Measurements from ENCODE around the gene SLC22A16.
"Not testable (repeated sequence)": the region's sequence is repeated elsewhere in the genome, so short reads cannot be mapped to it uniquely, and the experiment has no call there.

SLC22A16 gene

DNA sequence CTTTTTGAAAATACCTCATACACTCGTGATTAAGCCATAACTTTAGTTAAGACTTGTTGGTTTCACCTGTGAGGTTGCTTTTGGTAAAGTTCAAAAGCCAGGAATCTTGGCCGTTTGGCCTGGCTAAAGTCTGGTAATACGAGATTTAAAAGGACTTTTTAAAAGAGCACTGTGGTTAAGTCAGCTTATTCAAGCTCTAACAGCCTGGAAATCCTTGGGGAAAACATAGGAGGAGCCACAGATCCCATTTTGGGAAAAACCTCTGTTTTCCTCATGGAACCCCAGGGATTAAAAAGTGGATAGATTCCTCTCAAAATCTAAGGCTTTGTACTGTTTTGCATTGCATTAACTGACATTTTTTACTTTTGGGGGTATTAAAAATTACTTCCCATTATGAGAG is 13.7 kb upstream of the SLC22A16 start:
- DNase-seq = no peak

DNA sequence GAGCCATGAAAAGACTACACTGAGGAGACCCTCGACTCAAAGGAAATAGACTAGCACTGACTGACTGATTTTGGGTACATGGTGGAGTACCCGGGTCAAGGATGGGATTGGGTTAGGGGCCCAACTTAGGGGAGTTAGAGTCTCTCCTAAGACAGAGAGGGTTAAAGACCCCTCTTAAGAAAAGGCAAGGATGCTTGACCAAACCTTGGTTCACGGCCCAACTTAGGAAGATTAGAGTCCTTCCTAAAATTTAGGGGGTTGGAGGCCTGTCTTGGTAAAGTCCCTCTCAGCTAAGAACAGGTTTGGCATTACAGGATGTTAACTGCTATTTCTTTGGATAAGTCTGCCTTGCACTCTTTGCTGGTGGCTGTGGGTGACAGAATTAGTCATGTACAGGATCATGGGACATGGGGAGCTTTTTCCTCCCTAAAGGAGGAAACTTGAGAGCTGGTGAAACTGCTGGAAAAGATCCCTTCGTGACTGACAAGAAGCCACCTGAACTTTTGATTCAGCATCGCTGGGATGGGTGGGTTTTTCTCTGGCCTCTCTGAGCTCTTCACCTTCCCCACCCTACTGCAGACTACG is 12.3 kb upstream of the SLC22A16 start:
- no peak for DNase-seq

DNA sequence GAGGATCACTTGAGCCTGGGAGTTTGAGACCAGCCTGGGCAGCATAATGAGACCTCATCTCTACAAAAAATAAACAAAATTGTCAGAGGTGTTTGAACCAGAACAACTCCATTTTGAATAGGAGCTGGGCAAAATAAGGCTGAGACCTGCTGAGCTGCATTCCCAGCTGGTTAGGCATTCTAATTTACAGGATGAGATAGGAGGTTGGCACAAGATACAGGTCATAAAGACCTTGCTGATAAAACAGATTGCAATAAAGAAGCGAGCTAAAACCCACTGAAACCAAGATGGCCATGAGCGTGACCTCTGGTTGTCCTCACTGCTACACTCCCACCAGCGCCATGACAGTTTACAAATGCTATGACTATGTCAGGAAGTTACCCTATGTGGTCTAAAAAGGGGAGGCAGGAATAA is 11.6 kb upstream of the SLC22A16 start:
- not testable (repeated sequence) for DNase-seq

DNA sequence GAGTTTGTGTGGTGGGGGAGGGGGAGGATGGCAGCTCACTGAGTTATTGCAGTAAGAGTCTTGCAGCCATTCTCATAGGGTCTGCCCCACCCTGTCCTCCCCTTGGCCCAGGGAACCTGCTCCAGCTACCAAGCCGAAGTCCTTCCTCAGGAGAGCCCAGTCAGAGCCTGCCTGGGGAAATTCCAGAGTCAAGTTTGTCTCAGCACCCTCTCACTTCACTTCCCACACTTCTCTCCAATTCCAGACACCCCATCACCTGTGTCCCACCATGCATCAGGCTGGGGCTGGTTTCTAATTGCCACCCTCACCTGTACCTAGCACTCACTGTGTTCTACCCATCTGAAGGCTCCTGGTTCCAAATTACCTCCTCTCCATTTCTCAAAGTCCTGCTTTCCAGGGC is 10.3 kb upstream of the SLC22A16 start:
- DNase-seq = no peak

DNA sequence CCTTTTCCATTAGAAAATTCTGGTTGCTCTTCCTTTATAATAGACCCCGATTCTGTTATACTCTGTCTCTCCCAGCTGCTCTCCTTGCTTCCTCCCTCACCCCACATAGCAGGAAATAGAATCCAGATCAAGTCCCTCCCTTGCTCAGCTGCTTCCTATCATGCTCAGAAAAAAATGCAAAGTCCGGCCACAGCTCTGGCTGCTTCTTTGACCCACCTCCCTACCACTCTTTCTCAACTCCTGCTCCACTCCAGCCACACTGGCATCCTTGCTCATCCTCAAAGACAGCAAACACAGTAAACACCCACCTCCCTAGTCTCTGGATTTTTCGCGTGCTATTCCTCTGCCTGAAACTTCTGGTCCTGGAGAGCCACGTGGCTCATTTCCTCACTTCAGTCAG is 9.1 kb upstream of the SLC22A16 start:
- DNase-seq = no peak

DNA sequence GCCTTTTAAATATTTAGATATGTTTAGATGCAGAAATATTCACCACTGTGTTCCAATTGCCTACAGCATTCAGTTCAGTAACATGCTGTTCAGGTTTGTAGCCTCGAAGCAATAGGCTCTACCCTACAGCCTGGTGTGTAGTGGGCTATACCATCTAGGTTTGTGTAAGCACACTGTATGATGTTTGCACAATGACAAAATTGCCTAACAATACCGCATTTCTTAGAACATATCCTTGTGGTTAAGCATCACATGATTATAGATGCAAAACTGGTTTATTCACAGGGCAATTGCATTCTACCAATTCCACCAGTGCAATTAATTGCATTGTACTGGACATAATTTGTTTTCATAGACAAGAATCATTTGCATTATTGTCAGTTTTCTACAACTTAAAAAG is 7.9 kb upstream of the SLC22A16 start:
- no peak for DNase-seq

DNA sequence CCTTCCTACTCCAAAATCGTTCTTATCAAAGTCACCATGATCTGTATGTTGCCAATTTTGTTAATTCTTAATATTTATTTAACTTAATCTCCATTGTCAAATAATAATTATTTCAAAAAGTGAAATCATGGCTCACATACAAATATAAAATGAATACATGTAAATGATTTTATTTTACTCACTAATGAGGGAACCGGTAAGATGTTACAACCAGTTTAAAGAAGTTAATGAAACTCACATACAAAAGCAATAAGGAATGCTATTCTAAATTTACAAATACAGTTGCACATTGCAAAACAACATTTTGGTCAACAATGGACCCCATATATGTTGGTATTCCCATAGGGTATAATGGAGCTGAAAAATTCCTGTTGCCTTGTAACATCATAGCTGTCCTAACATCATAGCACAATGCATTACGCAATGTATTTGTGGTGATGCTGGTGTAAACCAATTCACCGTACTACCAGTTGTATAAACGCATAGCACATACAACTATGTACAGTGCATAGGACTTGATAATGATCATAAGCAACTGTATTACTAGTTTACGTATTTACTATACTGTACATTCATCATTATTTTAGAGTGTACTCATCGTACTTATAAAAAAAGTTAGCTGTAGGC is 6.5 kb upstream of the SLC22A16 start:
- DNase-seq = no peak

DNA sequence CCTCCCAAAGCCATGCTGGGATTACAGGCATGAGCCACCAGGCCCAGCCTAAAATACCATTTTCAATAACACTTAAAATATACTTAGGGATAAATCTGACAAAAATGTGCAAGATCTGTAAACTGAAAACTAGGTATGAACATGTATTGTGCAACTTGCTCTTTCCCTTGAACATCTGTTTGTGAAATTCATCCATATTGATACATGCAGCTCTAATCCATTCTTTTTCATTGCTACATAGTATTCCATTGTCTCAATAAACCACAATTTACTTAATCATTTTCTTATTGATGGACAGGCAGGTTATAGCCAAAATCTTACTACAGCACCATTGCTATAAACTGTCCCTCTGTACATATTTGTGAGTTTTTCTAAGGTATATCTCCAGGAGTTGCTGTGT is 4.7 kb upstream of the SLC22A16 start:
- DNase-seq = no peak

DNA sequence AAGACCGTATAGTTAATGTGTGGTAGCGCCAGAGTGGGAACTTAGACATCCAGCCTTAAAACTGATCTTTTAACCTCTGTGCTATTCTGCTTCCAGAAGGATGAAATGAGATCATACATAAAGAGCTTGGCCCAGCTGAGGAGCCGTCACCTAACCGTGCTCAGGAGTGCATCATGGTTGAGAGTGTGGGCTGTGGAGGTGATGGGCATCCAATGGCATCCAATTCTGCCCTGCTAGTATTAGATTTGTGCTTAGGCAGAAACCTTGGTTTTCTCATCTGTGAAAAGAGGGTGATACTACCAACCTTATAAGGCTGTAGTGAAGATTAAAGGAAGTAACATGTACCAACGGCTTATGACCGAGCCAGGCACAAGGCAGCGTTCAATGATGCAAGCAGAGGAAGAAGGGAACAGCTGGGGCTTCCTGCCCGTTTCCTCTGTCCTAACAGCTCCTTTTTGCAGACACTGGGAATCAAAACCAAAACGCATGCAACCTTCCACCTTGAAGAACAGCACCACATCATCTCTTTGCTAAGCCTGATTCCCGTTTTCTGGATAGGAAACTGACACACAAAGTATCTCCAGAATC is 1.3 kb downstream of the SLC22A16 start:
- no peak for DNase-seq

DNA sequence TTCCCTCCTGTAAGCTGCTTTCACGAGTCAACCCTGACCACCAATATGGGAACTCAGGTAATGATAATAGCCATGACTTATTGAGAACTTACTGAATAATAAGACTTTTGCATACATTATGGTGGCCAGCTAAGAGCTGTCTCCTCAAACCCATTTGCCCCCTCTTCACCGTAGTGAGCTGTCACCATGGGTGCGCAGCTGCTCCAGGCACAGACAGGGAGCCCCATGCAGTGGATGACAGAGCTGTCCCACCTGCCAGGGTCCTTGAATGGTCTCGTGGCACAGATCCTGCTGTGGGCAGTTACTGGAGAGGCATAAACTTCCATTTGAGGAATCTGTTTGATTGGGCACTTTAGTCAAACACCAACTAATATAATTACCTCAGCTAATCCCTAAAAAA is 1.9 kb downstream of the SLC22A16 start:
- no peak for DNase-seq

DNA sequence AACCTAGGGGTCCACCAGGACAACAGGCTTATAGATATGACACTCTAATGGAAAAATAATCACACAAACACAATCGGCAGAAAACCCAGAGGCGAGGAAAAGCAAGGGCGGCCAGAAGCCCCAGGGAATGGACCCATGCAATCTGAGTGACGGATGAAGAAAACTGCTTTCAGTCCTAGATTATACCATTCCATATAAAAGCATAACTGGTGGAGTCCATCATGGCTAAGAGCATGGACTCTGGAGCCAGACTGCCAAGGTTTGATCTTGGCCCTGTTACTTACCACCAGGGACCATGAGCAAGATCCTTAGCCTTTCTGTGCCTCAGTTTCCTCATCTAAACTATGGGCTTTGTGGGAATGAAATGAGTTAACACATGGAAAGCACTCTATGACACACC is 3.7 kb downstream of the SLC22A16 start:
- no peak for DNase-seq

DNA sequence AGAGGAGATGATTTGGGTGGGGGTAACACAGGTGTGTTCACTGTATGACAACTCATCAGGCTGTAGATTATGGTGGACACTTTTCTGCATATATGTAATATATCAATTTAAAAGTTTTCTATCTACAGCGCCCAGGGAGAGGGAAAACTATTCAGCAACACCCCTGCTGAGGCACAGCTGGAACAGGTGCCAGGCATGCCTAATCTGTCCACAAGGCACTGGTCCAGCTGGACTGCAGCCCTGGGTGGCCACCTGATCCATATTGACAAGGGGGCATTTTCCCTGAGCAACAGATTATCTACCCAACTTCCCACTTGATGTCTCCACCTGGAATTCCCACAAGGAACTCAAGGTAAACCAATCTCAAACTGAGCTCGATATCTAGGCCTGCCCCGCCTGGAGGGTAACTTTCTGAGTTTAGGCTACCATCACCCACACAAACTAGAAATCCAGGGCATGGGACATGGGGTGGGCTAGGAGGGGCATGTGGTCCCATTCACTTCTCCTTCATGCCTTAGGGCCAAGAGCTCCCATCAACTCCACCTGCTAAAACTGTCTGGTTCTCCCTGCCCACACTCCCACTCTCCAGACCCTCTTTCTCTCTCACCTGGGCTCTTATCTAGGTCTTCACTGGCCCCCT is 4.6 kb downstream of the SLC22A16 start:
- no peak for DNase-seq

DNA sequence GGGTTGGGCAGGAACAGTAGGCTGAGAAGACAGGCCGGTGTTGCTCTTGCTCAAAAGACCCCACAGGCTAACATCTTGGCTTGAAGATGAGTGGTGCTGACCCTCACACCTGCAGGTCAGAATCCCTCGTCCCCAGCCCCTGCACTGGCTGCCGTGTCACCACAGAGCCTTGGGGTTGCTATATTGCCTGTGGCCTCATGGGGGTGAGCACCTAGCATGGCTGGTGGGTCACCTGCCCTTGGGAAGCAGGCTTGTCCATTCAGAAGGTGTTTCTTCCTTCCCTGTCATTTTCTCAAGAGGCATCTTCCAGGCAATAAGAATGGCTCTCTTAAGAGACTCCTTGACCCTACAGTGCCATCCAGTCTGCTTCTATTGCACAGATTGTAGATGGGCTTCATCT is 7.7 kb downstream of the SLC22A16 start:
- no peak for DNase-seq

DNA sequence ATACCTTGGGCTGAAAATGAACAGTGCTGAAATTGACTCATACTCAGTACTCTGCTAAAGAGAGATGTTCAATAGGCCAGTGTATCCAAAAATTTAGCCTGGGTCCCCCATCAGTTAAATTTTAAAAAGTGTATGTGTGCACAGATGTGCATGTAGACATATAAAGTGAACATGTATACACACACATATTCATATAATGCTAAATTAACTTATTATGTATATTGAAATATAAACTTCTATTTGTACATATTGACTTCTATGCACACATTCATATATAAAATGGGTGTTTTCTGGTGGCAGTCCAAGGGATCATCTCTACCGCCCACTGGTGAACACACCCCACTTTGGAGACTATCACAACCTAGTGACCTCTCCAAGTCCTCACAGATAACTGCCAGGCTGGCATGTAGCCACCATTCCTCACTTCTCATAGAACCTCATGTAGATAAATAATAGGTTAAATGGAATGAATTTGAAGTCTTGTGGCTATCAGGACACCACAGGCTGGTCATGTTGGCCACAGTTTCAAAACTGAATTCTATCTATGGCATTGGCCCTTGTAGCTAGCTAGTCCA is 8.8 kb downstream of the SLC22A16 start:
- DNase-seq = no peak

DNA sequence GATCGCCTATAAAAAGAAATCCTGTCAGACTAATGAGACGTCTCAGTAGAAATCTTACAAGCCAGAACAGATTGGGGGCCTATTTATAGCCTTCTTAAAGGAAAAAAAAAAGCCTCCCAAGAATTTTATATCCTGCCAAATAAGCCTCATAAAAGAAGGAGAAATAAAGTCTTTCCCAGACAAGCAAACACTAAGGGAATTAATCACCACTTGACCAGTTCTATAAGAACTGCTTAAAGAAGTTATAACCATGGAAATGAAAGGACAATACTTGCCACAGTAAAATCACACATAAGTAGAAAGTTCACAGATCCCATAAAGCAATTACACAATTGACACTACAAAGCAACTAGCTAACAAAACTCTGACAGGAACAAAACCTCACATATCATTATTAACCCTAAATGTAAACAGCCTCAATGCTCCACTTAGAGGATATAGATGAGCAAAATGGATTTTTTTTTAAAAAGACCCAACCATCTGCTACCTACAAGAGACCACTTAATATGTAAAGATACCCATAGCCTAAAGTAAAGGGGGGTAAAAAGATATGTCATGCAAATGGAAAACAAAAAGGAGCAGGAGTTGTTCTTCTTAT is 13.4 kb downstream of the SLC22A16 start:
- no peak for DNase-seq

DNA sequence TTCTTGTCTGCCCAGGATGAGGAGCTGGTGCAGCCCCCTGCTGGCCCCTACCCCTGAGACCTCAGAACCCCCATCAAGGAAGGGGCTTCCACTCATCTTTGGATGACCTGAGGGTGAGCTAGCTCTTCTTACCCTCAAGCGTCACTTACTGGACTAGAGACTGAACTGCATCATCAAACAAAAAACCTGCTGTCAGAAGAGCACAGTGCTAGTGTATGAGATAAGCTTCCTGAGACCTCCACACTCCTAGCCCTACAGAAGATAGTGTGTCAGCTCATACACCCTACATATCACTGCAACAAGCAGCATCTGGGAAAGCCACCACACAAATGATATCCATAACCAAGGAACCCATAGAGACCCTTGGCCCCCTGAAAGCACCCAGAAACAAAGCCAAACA is 15.0 kb downstream of the SLC22A16 start:
- DNase-seq = no peak

DNA sequence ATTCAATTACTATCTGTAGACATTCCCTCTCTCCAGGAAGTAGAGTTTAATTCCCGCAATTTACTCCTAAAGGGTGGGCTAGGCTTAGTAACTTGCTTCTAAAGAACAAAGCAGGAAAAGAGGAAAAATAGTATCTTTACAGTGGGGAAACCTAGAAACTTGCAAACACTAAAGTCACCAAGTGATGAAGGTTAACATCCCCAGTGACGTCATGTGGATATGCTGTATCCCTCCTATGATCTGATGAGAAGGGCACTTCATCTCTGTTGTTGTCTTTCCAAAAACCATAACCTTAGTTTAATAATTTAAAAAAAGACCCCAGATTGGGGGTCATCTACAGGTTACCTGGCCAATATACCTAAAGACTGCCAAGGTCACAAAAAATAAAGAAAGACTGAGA is 17.3 kb downstream of the SLC22A16 start:
- no peak for DNase-seq

DNA sequence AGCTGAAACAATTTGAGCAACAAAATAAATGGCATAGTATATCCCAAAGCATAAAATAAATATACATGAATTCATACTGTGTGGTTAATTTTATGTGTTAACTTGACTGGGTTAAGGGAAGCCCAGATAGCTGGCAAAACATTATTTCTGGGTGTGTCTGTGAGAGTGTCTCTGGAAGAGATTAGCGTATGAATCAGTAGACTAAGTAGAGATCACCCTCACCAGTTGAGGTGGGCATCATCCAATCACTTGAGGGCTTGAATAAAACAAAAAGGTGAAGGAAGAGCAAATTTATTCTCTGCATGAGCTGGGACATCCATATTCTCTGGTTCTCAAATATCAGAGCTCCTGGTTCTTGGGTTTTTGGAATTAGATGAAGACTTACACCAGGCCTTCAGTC is 17.9 kb downstream of the SLC22A16 start:
- no peak for DNase-seq

DNA sequence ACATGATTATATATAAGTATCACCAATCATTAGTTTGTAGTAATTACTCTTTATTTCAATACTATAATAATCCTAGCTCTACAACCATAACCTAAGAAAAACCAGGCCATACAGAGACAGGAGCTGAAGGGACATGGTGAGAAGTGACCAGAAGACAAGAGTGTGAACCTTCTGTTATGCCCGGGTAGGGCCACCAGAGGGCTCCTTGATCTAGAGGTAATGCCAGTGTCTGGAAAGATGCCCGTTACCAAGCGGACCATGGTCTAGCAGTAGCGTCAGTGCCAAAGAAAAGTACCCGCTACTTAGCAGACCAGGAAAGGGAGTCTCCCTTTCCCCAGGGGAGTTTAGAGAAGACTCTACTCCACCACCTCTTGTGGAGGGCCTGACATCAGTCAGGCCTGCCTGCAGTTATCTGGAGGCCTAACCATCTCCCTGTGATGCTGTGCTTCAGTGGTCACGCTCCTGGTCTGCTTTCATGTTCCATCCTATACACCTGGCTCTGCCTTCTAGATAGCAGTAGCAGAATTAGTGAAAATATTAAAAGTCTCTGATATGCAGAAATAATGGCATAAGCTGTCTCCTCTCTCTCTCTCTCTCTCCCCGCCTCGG is 18.7 kb downstream of the SLC22A16 start:
- not testable (repeated sequence) for DNase-seq

DNA sequence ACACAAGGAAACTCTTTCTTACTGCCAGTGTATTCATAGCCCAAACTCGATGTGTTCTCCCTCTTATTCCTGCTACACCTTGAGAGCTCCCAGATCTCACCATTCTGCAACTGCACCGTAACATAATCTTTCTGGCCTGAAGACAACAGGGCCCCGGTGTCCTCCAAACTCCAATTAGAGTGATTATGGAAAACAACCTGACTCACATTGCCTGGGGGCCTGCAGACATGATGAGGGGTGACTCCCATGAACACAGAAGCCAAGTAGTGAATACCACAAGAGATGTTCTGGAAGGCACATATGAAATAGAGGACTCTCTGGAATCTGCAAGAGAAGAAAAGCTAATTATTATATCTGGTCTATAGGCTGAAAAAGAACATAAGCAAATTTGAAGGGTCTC is 19.7 kb downstream of the SLC22A16 start:
- DNase-seq = no peak

DNA sequence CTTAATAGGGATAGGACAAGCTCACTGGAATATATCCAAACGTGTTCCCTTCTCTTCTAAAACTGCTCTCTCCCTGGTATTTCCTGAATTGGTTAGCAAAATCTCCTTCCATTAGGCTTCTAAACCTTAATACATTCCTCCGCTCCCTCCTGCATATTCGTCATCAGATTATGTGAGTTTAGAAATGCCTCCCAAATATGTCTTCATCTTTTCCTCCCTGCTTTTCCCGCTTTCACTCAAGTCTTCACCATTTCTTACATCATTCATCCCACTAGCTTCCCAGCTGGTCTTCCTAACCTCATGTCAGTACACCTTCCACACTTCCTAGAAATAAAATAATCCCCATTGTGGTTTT is 26.9 kb downstream of the SLC22A16 start:
- DNase-seq = no peak

DNA sequence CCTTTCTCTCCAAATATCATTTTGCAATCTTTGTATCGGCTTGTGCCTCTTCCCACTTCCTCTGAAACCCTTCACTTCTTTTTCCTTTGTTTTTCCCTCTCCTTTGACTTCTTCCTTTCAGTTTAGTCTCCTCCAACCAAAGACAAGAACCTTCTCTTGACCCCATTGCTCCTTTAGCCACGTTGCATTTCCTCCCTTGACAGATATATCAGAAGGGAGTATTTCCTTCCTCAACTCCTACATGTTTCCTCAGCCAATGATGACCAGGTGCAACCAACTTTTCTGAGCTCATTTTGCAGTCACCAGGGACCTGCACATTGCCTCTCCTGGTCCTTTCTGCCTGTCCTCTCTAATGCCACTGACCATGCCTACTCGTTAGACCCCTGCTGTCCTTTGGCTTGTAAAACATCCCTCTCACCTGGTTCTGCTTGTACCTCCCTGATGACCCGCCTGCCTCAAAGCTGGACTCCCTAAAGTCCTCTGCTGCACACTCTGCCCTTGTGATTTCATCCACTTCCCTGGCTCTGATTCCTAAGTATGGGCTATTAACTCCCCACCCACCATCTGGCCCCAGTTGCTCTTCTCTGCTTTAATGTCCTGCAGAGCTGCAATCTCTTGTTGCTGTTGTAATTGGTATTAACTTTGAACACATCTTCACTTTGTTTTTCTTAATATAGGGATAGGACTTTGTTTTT is 27.4 kb downstream of the SLC22A16 start:
- DNase-seq = no peak

DNA sequence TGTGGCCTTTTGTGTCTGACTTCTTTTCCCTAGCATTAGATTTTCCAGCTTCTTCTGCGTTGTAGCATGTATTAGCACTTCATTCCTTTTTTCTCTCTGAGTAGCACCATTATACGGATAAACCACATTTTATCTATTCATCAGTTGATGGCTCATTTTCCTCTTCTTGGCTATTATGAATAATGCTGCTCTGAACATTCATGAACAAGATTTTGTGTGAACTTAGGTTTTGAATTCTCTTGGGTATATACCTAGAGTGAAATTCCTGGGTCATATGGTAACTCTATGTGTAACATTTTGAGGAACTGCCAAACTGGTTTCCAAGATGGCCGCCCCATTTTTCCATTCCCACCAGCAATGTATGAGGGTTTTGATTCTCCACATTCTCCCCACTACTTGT is 28.7 kb downstream of the SLC22A16 start:
- no peak for DNase-seq
